Neural cell (in vitro differentiated cells): Measurements from ENCODE around the gene IGLL5. TPM values are rescaled to one million over a fixed set of nuclear protein-coding genes. Genes with fewer than 3 reads are reported as not detected.

Experiments
- H2AFZ ChIP-seq: fragments of 200-600, 300-800 bp; sonication (generic), shearing (Covaris generic); 2 replicates; pipeline ENCODE4 v1.6.0; 2014; ENCODE audit warnings: low read depth, mild to moderate bottlenecking, antibody characterized with exemption, low read length, moderate library complexity
- H3F3A ChIP-seq: fragments of 200-600 bp; shearing (Covaris generic); 2 replicates; pipeline ENCODE4 v1.6.1; 2016; ENCODE audit warnings: mild to moderate bottlenecking, moderate library complexity, mixed read lengths, antibody characterized with exemption, low read length; ENCODE audit not compliant: insufficient read depth, poor library complexity, severe bottlenecking
- H3K27ac ChIP-seq: fragments of 200-600, 300-800 bp; sonication (generic), shearing (Covaris generic); 2 replicates; pipeline ENCODE4 v1.5.1; 2014; ENCODE audit warnings: mild to moderate bottlenecking, low read length, moderate library complexity
- H3K27me3 ChIP-seq: fragments of 300-800, 200-600 bp; sonication (generic), shearing (Covaris generic); 2 replicates; pipeline ENCODE4 v1.6.0; 2014; ENCODE audit warnings: mild to moderate bottlenecking, low read depth, low read length, moderate library complexity; ENCODE audit not compliant: insufficient read depth
- H3K36me3 ChIP-seq: fragments of 300-800, 200-600 bp; sonication (generic), shearing (Covaris generic); 2 replicates; pipeline ENCODE4 v1.5.1; 2014; ENCODE audit warnings: mild to moderate bottlenecking, antibody characterized with exemption, low read length, moderate library complexity; ENCODE audit not compliant: insufficient read depth
- H3K4me2 ChIP-seq: fragments of 300-800, 200-600 bp; sonication (generic), shearing (Covaris generic); 2 replicates; pipeline ENCODE4 v1.6.0; 2014; ENCODE audit warnings: mild to moderate bottlenecking, low read length
- H3K4me3 ChIP-seq: fragments of 300-800, 200-600 bp; sonication (generic), shearing (Covaris generic); 2 replicates; pipeline ENCODE4 v1.5.1; 2014; ENCODE audit warnings: mild to moderate bottlenecking, low read length, moderate library complexity
- H3K79me2 ChIP-seq: fragments of 200-600 bp; shearing (Covaris generic); replicated peaks from 2 replicates; pipeline ENCODE4 v1.6.0; 2014; ENCODE audit warnings: mild to moderate bottlenecking, low read length, moderate library complexity; ENCODE audit not compliant: insufficient read depth
- H3K9ac ChIP-seq: fragments of 300-800, 200-600 bp; sonication (generic), shearing (Covaris generic); 2 replicates; pipeline ENCODE4 v1.6.1; 2016; ENCODE audit warnings: mild to moderate bottlenecking, low read length, mixed read lengths
- H3K9me2 ChIP-seq: fragments of 200-600 bp; shearing (Covaris generic); 2 replicates; pipeline ENCODE4 v1.6.1; 2016; ENCODE audit warnings: mild to moderate bottlenecking, low read length, mixed read lengths; ENCODE audit not compliant: insufficient read depth
- H3K9me3 ChIP-seq: fragments of 200-600, 300-800 bp; sonication (generic), shearing (Covaris generic); 2 replicates; pipeline ENCODE4 v1.6.1; 2016; ENCODE audit warnings: mild to moderate bottlenecking, mixed run types, low read length, moderate library complexity, mixed read lengths
- H4K20me1 ChIP-seq: fragments of 200-600 bp; shearing (Covaris generic); 2 replicates; pipeline ENCODE4 v1.6.1; 2016; ENCODE audit warnings: mild to moderate bottlenecking, mixed run types; ENCODE audit not compliant: insufficient read depth
- CTCF ChIP-seq: fragments of 450-650 bp; IDR thresholded peaks from 2 replicates; pipeline ENCODE4 v1.5.1; 2014; ENCODE audit warnings: antibody characterized with exemption, mild to moderate bottlenecking, moderate library complexity; ENCODE audit not compliant: poor library complexity, severe bottlenecking
- EP300 ChIP-seq: fragments of 450-650 bp; conservative IDR thresholded peaks from 2 replicates; pipeline ENCODE4 v1.6.1; 2014; ENCODE audit warnings: antibody characterized with exemption, mild to moderate bottlenecking, moderate library complexity; ENCODE audit not compliant: poor library complexity, severe bottlenecking
- EZH2 ChIP-seq: fragments of 200-600, 300-800 bp; shearing (Covaris generic), sonication (generic); IDR thresholded peaks from 2 replicates; pipeline ENCODE4 v1.6.1; 2014; ENCODE audit warnings: antibody characterized with exemption, low read length, borderline replicate concordance, mild to moderate bottlenecking; ENCODE audit not compliant: insufficient read depth, poor library complexity, severe bottlenecking
- MXI1 ChIP-seq: fragments of 450-650 bp; conservative IDR thresholded peaks from 2 replicates; pipeline ENCODE4 v1.6.1; 2014; ENCODE audit warnings: antibody characterized with exemption, mild to moderate bottlenecking; ENCODE audit not compliant: poor library complexity, severe bottlenecking
- POLR2AphosphoS5 ChIP-seq: IDR thresholded peaks from 2 replicates; pipeline ENCODE4 v1.6.1; 2012
- RAD21 ChIP-seq: fragments of 450-650 bp; conservative IDR thresholded peaks from 2 replicates; pipeline ENCODE4 v1.6.1; 2014; ENCODE audit warnings: antibody characterized with exemption, mild to moderate bottlenecking, moderate library complexity
- REST ChIP-seq: IDR thresholded peaks from 2 replicates; pipeline ENCODE4 v1.6.1; 2012; ENCODE audit warnings: borderline replicate concordance
- SMC3 ChIP-seq: fragments of 450-650 bp; conservative IDR thresholded peaks from 2 replicates; pipeline ENCODE4 v1.6.1; 2014; ENCODE audit warnings: antibody characterized with exemption, mild to moderate bottlenecking, moderate library complexity; ENCODE audit not compliant: poor library complexity
- TAF1 ChIP-seq: IDR thresholded peaks from 2 replicates; pipeline ENCODE4 v1.6.1; 2012; ENCODE audit warnings: low read depth
- polyA plus RNA-seq: library from polyadenylated mRNA; depleted of rRNA; stranded (reverse); fragments of >200 nt; gene quantifications from 2 replicates; pipeline ENCODE4 v1.2.3, GENCODE V29; 2014

Gene IGLL5
- polyA plus RNA-seq, 1 donor from 2014 or later: 0.19 TPM

GRCh38 chr22:22916215-22916951 is 28.8 kb downstream of the IGLL5 start:
- Histone ChIP-seq H3K9me3 (no peaks in the 10 kb centered on the region), H2AFZ (no peak overlapping the region), H3K9ac (no peak overlapping the region), H3K9me2 (no peaks in the 10 kb centered on the region), H3K79me2 (no peaks in the 10 kb centered on the region), H3K4me2 (no peak overlapping the region), H3K4me3 (no peak overlapping the region), H3K27ac (no peak overlapping the region), H3K36me3 (no peaks in the 10 kb centered on the region), H3K27me3 (no peaks in the 10 kb centered on the region), H3F3A (no peaks in the 10 kb centered on the region), H4K20me1 (no peaks in the 10 kb centered on the region)
- TF ChIP-seq MXI1 (no peak), EZH2 (no peak), SMC3 (no peak), EP300 (no peak), RAD21 (no peak), TAF1 (no peak)

- Histone ChIP-seq H3K4me2 (no peak overlapping the region), H3K36me3 (no peaks in the 10 kb centered on the region), H3K4me3 (no peak overlapping the region), H3K79me2 (no peaks in the 10 kb centered on the region), H3K9ac (no peak overlapping the region), H3K9me3 (no peaks in the 10 kb centered on the region), H3K27ac (no peak overlapping the region), H4K20me1 (no peaks in the 10 kb centered on the region), H3K9me2 (no peaks in the 10 kb centered on the region), H3F3A (no peaks in the 10 kb centered on the region), H2AFZ (no peak overlapping the region), H3K27me3 (no peaks in the 10 kb centered on the region)
- TF ChIP-seq TAF1 (no peak), CTCF (no peak), POLR2AphosphoS5 (no peak)
These were observed 29.3 kb downstream of the IGLL5 start for GRCh38 chr22:22916952-22917290.

- no peaks in the 10 kb centered on the region for H3K9me3 ChIP-seq
- H3K36me3 ChIP-seq: no peaks in the 10 kb centered on the region
- no peaks in the 10 kb centered on the region for H4K20me1 ChIP-seq
- no peak overlapping the region for H3K4me3 ChIP-seq
- H3F3A ChIP-seq: no peaks in the 10 kb centered on the region
- H3K27ac ChIP-seq: no peak overlapping the region
- no peaks in the 10 kb centered on the region for H3K9me2 ChIP-seq
- no peak overlapping the region for H2AFZ ChIP-seq
- no peak for TF ChIP-seq CTCF
- no peak for TF ChIP-seq RAD21
- TF ChIP-seq TAF1: no peak
- TF ChIP-seq EP300: no peak
- no peak for TF ChIP-seq MXI1
- TF ChIP-seq POLR2AphosphoS5: no peak
- no peak for TF ChIP-seq EZH2
- TF ChIP-seq SMC3: no peak
- no peak for TF ChIP-seq REST
- no peaks in the 10 kb centered on the region for H3K79me2 ChIP-seq
- H3K4me2 ChIP-seq: no peak overlapping the region
- no peaks in the 10 kb centered on the region for H3K27me3 ChIP-seq
- no peak overlapping the region for H3K9ac ChIP-seq
These were observed 29.8 kb downstream of the IGLL5 start for GRCh38 chr22:22917377-22917776.
